Right ventricle myocardium superior (tissue), 1 donor: ENCODE results near the gene NLRP6. TPM values are rescaled to one million over a fixed set of nuclear protein-coding genes. Genes with fewer than 3 reads are reported as not detected.
"Not testable (repeated sequence)": the region's sequence is repeated elsewhere in the genome, so short reads cannot be mapped to it uniquely, and the experiment has no call there.

Source experiments
- ATAC-seq: fragments of 200-7000 bp; cut with Tn5 transposase; one replicate; pipeline ENCODE4 v1.9.1; 2020; ENCODE audit warnings: mild to moderate bottlenecking; ENCODE audit not compliant: poor library complexity
- DNase-seq: peaks from one replicate; pipeline ENCODE4 v3.0.0-alpha.2; 2020
- intact Hi-C: fragments of 100-400 bp; cut with DNase I; formaldehyde crosslinking; loops from one replicate; pipeline ENCODE4 v1.11.2; 2022
- total RNA-seq: library from RNA; stranded (reverse); fragmentation: NEBNext Ultra II Directional; extraction: Animal tissue kit (Norgen Biotek cat#: 25700); gene quantifications from one replicate; pipeline ENCODE4 v1.2.1, GENCODE V29; 2021
- donor health status: DM: no; HTN: yes; CAD: no; lungs with severe emphysema.

NLRP6 gene
- total RNA-seq, 1 donor from 2014 or later = 0.11 TPM

DNA sequence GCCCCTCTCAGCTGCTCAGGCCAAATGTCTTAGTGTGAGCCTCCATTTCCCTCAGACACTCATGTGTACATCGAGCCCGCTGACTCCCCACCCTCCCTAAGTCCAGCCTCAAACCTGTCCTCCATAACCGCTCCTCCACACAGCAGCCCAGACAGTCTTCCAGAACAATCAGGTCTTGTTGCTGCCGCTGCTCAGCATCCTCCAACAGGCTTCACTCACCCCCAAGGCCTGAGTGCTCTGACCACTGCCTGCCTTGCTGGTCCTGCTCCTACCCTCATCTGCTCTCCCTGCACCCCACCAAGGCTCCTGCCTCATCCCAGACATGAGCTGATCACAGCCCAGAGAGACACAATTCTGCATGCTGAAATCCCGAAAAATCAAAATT is 24.3 kb upstream of the NLRP6 start:
- ATAC-seq = no peak
- intact Hi-C loops = no loop called here
- DNase-seq = no peak

- ATAC-seq (no peak), DNase-seq (no peak)
- intact Hi-C loops = no loop called here
Observed at GRCh38 chr11:255176-255575, 23.0 kb upstream of the NLRP6 start.

DNA sequence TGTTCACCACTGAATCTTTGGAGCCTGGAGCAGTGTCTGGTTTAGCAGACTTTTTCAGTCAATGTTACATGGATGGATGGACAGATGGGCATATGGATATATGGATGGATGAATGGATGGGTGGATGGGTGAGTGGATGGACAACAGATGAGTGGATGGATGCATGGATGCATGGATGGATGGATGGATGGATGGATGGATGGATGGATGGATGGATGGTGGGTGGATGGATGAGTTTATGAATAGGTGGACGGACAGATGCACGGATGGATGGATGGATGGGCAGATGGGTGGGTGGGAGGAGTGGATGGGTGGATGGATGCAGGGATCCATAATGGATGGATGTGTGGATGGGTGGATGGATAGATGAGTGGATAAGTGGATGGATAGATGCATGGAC is 22.4 kb upstream of the NLRP6 start:
- no peak for ATAC-seq
- DNase-seq = no peak
- intact Hi-C loops = no loop called here

- intact Hi-C loops = no loop called here
- DNase-seq (no peak), ATAC-seq (no peak)
Observed at GRCh38 chr11:256952-257737, 21.1 kb upstream of the NLRP6 start.

GRCh38 chr11:257766-258493 is 20.3 kb upstream of the NLRP6 start:
- ATAC-seq (no peak), DNase-seq (no peak)
- intact Hi-C loops = no loop called here

DNA sequence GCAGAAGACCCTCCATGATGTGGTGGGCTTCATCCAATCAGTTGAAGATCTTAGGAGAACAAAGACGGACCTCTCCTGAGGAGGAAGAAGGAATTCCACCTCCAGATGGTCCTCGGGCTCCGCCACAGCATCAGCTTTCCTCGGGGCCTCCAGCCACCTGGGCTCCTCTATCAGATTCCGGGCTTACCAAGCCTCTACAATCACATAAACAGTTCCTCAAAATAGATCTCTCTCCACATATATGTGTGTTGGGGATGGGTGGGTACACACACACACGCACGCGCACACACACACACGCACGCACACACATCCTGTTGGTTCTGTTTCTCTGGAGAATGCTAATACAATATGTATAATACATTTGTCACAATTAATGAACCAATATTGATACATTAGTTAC is 18.8 kb upstream of the NLRP6 start:
- intact Hi-C loops = no loop called here
- DNase-seq (no peak), ATAC-seq (no peak)

DNA sequence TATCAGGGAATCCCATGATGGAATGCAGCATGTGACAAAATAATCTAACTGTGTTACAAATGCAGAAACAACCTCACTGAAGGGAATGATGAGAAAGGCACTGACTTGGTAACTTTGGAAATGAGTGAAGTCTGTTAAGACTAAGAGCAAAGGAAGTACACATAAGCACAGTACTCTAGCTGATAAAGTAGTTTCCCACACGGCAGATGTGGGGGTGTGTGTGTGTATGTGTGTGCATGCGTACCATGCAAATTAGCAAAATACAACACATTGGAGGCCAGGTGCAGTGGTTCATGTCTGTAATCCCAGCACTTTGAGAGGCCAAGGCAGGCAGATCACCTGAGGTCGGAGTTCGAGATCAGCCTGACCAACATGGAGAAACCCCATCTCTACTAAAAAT is 16.6 kb upstream of the NLRP6 start:
- no peak for DNase-seq
- intact Hi-C loops = no loop called here
- no peak for ATAC-seq

DNA sequence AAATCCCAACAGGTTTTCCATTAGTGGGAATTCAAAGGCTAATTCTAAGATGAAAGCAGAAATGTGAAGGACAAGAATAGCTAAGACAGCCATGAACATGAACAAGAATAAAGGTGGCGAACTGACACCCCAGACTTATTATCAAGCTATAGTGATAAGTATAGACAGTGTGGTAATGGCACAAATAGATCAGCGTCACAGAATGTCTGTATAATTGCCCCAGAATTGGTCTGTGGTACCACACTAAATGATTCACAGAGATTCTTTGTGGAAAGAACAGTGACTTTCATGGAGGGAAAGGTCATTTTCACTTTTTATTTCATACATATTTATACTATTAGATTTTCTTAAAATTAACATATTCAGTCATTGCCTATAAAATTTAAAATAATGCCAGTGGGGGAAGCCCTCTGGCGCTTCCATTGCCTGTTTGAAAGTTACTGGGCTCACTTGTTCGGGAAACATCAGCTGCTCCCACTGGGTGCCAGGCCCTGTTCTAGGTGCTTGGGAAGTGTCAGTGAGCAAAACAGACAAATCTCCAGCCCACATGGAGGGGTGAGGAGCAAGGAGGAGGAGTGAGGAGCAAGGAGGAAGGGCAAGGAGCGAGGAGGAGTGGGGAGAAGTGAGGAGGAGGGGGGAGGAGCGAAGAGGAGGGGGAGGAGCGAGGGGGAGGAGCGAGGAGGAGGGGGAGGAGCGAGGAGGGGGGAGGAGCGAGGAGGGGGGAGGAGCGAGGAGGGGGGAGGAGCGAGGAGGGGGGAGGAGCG is 11.3 kb upstream of the NLRP6 start:
- ATAC-seq = no peak
- intact Hi-C loops = no loop called here
- no peak for DNase-seq

GRCh38 chr11:267491-267994 is 10.7 kb upstream of the NLRP6 start:
- intact Hi-C loops = no loop called here
- ATAC-seq = peak; percentile 53
- DNase-seq = peak; percentile 71

GRCh38 chr11:268716-269145 is 9.5 kb upstream of the NLRP6 start:
- ATAC-seq = peak; percentile 83
- intact Hi-C loops = not testable (repeated sequence)

GRCh38 chr11:269146-269890 is 8.9 kb upstream of the NLRP6 start:
- intact Hi-C loops = no loop called here
- ATAC-seq = peak; percentile 55
- no peak for DNase-seq

More at GRCh38 chr11:268716-269145, 9.5 kb upstream of the NLRP6 start:
- peak; percentile 81 for DNase-seq

DNA sequence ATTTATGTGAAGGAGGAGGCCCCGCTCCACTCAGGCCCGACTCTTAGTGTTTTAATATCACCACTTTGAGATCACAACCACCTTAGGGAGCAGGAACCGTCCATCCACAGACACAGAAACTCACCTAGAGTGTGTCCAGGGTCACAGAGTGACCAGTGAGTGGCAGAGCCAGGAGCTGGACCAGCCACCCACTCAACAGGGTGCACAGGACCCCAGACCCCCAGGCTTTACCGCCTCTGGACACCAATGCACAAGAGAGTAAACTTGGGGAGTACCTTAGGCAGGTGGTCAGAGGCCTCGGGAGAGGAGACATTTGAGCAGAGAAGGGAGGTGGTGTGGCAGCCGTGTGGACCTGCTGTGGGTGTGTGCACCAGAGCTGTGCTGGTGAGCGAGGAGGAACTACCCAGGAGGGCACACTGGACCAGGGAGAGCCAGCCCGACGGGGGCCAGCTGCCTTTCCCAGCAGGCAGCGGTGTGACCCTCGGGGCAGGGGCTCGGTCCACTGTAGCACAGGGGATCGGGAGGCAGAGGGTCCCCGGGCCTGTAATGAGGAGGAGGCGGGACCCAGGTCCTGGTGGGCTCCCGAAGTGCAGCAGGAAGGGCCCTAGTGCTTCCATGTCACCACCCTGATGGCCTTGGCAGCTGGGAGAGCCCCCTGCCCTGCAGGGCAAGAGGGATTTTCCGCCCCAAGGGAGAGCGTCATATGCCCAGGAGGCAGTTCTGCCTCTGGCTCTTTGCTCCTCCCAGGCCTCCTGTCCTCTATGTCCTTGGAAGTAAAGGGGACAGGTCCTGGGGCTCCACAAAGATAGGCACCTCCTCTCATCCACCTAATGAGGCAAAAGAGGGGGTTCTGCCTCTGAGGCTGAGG is 7.5 kb upstream of the NLRP6 start:
- no peak for DNase-seq
- intact Hi-C loops = no loop called here
- ATAC-seq = no peak

GRCh38 chr11:271319-271715 is 6.9 kb upstream of the NLRP6 start:
- ATAC-seq = no peak
- intact Hi-C loops = no loop called here
- no peak for DNase-seq

- intact Hi-C loops = no loop called here
- ATAC-seq = no peak
Observed at GRCh38 chr11:272195-272930, 5.8 kb upstream of the NLRP6 start.

GRCh38 chr11:272931-273198 is 5.3 kb upstream of the NLRP6 start:
- intact Hi-C loops = no loop called here
- no peak for DNase-seq

More at GRCh38 chr11:272195-272930, 5.8 kb upstream of the NLRP6 start:
- DNase-seq = no peak

GRCh38 chr11:276219-276618 is 2.0 kb upstream of the NLRP6 start:
- intact Hi-C loops = no loop called here
- DNase-seq (no peak), ATAC-seq (no peak)

More at GRCh38 chr11:272931-273198, 5.3 kb upstream of the NLRP6 start:
- ATAC-seq = no peak
